Neural progenitor cell (in vitro differentiated cells): Measurements from ENCODE around the gene GSTM3.

ENCODE experiments used
- EZH2 ChIP-seq: fragments of 200-600 bp; sonication (generic); IDR thresholded peaks from 2 replicates; pipeline ENCODE4 v1.6.1; 2017; ENCODE audit warnings: antibody characterized with exemption, mild to moderate bottlenecking, moderate library complexity
- EZH2phosphoT487 ChIP-seq: fragments of 200-600 bp; sonication (generic); IDR thresholded peaks from 2 replicates; pipeline ENCODE4 v1.6.1; 2017; ENCODE audit warnings: antibody characterized with exemption
- TF ChIP-seq, protein P1 (sequence below): fragments of 200-600 bp; sonication (generic); IDR thresholded peaks from 2 replicates; pipeline ENCODE4 v1.5.1; 2017; ENCODE audit warnings: antibody characterized with exemption, mild to moderate bottlenecking

DNA sequence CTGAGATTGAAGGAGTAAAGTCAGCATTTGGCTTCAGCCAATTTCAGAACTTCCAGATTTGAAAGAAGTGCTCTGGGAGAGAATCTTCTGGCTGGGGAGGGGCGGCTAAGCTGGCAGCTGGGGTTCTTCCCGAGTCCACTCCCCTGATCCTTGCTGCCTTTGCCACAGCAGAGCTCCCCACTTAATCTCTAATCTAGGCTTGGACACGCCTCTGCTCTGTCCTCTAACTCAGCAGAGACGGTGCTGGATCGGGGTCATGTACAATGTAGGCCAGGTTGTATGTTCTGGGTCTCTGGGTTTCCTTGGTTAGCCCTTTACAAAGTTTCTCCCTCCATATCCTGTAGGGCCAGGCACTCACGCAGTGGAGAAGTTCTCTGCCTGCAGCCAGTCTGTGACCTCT, 10.1 kb upstream of the GSTM3 start:
- TF ChIP-seq, protein P1, sequence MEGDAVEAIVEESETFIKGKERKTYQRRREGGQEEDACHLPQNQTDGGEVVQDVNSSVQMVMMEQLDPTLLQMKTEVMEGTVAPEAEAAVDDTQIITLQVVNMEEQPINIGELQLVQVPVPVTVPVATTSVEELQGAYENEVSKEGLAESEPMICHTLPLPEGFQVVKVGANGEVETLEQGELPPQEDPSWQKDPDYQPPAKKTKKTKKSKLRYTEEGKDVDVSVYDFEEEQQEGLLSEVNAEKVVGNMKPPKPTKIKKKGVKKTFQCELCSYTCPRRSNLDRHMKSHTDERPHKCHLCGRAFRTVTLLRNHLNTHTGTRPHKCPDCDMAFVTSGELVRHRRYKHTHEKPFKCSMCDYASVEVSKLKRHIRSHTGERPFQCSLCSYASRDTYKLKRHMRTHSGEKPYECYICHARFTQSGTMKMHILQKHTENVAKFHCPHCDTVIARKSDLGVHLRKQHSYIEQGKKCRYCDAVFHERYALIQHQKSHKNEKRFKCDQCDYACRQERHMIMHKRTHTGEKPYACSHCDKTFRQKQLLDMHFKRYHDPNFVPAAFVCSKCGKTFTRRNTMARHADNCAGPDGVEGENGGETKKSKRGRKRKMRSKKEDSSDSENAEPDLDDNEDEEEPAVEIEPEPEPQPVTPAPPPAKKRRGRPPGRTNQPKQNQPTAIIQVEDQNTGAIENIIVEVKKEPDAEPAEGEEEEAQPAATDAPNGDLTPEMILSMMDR = no peak
- TF ChIP-seq EZH2phosphoT487 (no peak), EZH2 (no peak)
